Endometrium (tissue), 2 donors: ENCODE results near the gene LARGE1.

Experiments
- FAIRE-seq: peaks from 2 replicates; lab custom pipeline; 2012; peaks lifted over from hg19 to GRCh38; lab: Jason Lieb, UNC
- donor health status: control.
- donor health status: control.

LARGE1 gene

DNA sequence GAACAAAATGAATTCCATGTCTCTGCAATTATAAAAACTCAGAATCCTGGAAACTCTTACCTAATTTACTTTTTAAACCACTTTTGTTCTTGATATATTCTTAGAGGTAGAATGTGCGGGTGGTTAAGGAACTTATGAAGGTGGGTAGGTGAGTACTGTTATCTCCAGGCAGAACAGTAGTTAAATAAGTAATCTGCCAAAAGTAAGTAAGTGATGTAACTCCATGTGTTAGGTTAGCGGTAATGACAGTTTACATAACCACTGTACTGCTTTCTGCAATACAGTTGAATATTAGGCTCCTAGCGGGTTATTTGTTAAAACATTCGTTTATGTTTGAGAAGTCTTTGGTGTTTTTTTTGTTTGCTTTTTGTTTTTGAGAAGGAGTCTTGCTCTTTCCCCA lies 7.1 kb downstream of the LARGE1 start:
- FAIRE-seq: no peak

DNA sequence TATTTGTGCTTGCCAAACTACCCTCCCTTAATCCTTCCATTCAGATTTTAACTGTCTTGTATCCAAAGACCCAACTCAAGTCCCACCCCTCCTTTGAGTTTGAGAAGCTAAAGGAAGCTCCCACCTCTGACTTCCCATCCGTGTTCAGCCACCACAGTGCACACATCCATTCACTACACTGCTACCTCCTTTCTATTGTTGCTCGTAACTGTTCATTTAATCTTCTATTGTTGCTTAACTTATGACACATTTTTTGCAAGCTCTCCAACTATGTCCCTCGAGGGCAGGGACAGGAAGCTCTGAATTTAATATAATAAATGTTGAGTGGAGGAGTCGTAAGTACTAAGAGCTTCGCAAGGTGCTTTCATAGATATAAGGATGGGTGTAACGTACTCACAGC lies 10.4 kb downstream of the LARGE1 start:
- FAIRE-seq: no peak

- FAIRE-seq: no peak
Observed at GRCh38 chr22:33909075-33909458, 11.2 kb downstream of the LARGE1 start.

- no peak for FAIRE-seq
Observed at GRCh38 chr22:33908171-33909074, 11.9 kb downstream of the LARGE1 start.

GRCh38 chr22:33906954-33907353 lies 13.3 kb downstream of the LARGE1 start:
- no peak for FAIRE-seq

- FAIRE-seq: no peak
Observed at GRCh38 chr22:33906475-33906874, 13.8 kb downstream of the LARGE1 start.

- no peak for FAIRE-seq
Observed at GRCh38 chr22:33903012-33903411, 17.3 kb downstream of the LARGE1 start.

DNA sequence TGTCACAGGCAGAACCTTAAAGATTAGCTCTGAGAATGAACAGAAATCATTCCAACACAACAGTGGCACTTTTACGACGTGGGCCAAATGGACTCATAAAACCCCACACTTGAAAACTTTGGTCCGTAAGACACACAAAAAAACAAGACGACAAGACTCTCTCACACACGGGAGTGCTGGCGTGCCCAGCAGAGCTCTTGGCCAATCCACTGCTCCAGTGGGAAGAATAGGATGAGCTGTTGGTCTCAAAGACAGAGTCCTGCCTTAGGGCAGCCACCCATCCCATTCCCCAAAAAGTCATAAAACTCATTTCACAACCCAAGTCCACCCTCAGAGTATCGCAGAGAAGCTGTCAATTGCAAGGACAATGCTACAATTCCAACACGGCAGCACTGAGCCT lies 18.2 kb downstream of the LARGE1 start:
- FAIRE-seq: no peak

GRCh38 chr22:33898121-33898520 lies 22.2 kb downstream of the LARGE1 start:
- FAIRE-seq: no peak

DNA sequence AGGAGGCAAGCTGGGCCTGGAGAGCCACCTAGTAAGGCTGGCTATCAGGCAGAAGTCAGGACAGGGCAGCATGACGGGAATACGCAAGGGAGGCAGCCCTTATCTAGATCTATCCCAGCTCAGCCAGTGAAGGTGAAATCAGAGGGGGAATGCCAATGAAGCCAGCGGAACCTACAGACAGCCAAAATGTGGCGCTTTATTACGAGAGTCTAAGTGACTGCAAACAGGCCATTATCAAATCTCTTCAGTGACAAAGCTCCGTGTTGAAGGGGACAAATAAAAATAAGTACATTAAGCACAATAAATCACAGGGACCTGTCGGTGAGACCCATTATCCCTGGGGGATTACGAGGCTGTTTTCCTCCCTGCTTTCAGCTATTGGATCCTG lies 22.8 kb downstream of the LARGE1 start:
- no peak for FAIRE-seq

- FAIRE-seq: no peak
Observed at GRCh38 chr22:33896575-33897447, 23.5 kb downstream of the LARGE1 start.

DNA sequence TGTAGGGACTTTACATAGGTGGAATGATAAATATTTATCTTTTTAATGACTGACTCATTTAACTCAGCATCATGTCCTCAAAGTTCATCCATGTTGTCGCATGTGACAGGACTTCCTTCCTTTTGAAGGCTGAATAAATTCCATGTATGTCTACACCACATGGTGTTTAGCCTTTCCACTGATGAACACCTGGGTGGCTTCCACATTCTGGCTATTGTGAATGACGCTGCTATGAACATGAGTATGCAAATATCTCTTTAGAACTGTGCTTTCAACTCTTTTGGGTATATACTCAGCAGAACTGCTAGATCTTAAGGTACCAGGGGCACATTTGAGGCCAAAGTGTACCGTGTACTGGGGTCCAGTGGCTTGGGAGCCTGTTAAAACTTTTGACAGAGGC lies 24.1 kb downstream of the LARGE1 start:
- FAIRE-seq: no peak

- FAIRE-seq: no peak
Observed at GRCh38 chr22:33895444-33895843, 24.8 kb downstream of the LARGE1 start.

GRCh38 chr22:33894515-33894914 lies 25.8 kb downstream of the LARGE1 start:
- FAIRE-seq: no peak

- FAIRE-seq: no peak
Observed at GRCh38 chr22:33894036-33894435, 26.2 kb downstream of the LARGE1 start.

DNA sequence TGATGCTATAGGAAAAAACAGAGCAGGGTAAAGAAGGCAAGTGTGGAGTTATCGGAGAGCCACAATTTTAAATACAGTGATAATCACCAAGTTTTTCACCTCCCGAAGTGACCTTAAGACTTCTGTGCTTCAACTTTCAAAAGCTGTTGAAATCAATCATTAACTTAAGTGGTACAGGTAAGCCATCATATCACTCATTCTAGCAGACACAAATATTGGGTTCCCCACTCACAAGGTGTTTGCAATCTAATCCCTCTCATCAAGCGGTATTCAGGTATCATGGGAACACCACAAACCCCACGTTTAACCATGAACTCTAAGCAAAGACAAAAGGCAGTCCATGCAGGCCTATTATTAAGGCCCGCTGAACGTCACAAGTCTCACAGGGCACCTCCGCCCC lies 26.8 kb downstream of the LARGE1 start:
- FAIRE-seq: no peak

DNA sequence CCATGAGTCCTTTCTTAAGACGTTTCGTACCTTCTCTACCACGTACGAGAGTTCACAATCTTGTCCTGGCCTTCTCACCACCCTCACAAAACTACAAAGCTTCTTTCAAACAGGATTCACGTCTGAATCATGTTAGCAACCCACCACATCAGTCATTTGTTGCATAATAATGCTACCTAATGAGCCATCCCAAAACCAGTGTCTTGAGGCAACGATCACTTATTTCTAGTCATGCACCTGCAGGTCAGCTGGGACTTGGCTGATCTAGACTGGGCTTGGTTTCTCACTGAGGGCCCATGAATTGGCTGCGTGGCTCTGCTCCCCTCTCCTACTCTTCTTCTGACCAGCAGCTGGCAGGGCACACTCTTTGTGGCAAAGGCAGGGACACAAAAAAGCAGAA lies 28.3 kb downstream of the LARGE1 start:
- no peak for FAIRE-seq

DNA sequence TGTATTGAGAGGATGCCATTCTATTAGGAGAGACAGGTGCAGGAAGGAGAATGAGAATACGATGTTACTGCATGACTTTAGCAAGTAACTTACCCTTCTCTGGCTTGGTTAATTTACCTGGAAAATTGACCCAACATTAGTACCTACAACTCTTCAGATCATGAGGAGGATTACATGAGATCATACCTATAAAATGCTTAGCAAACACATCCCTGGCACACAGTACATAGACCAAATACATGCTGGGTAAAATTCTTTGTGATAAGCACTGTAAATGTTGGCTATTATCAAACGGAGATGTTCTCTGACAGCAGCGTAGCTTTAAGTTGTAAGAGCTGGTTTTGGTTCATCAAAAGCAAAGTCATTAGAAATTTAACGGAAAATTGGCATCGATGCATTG lies 28.8 kb downstream of the LARGE1 start:
- FAIRE-seq: no peak

DNA sequence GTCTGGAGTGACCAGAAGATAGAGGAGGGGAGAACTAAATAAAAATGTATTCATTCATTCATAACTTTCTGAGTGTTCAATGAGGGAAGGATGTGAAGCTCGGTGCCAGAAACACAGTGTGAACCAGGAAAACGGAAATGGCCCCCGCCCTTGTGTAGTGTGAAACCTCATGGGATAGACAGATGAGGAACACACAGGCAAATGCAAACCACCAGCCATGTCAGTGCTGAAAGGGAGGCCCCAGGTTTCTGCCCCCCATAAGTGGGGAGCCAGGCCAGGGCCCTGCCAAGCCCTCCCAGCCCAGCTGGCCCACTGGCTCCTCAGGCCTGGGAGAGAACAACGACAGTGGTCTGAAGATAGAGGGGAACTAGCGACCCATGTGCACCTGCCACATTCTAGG lies 30.5 kb downstream of the LARGE1 start:
- FAIRE-seq: no peak

GRCh38 chr22:33888821-33889220 lies 31.5 kb downstream of the LARGE1 start:
- no peak for FAIRE-seq

DNA sequence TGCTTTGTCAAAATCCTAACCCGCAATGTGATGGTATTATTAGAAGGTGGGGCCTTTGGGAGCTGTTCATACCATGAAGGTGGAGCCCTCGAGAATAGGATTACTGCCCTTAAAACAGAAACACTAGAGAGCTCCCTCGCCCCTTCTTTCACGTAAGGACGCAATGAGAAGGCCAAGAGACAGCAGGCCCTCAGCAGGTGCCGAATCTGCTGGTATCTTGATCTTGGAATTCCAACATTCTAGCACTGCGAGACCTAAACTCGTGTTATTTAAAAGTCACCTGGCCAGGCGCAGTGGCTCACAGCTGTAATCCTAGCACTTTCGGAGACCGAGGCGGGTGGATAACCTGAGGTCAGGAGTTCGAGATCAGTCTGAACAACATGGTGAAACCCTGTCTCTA lies 33.1 kb downstream of the LARGE1 start:
- FAIRE-seq: no peak

- FAIRE-seq: no peak
Observed at GRCh38 chr22:33886696-33887095, 33.6 kb downstream of the LARGE1 start.

DNA sequence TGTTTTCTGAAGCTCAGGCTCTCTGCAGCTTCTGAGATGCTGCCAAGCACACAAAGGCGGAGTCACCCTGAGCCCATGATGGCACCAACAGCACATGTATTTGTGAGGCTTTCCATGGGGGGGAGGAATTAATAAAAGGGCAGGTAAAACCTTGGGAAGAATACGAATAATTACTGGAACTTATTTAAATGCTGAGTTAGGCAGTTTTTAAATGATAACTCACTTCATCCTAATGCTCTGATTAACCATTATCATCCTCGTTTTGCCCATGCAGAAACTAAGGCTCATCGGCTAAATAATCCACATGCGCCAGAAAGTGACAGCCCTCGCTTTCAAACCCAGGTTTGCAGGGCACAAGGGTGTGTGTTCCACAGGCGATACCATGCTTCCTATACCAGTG lies 35.4 kb downstream of the LARGE1 start:
- FAIRE-seq: no peak
